Effector memory CD4-positive, alpha-beta T cell (primary cell): ENCODE results near the gene SEC11A.

Source experiments
- DNase-seq, 3 donors: peaks; one replicate each; pipeline ENCODE4 v3.0.0-alpha.2; 2020
- H3K27ac ChIP-seq: 2 replicates; pipeline ENCODE4 v1.7.0; 2013; ENCODE audit warnings: mild to moderate bottlenecking, low read length, moderate library complexity; ENCODE audit not compliant: insufficient read depth, poor library complexity, severe bottlenecking
- H3K27me3 ChIP-seq: replicated peaks from 2 replicates; pipeline ENCODE4 v1.7.0; 2013; ENCODE audit warnings: mild to moderate bottlenecking, low read length; ENCODE audit not compliant: insufficient read depth, control insufficient read depth, poor library complexity, severe bottlenecking
- H3K36me3 ChIP-seq: 2 replicates; pipeline ENCODE4 v1.7.0; 2013; ENCODE audit warnings: mild to moderate bottlenecking, low read length, moderate library complexity; ENCODE audit not compliant: control insufficient read depth, insufficient read depth
- H3K4me1 ChIP-seq: 2 replicates; pipeline ENCODE4 v1.7.0; 2013; ENCODE audit warnings: low read length, mild to moderate bottlenecking; ENCODE audit not compliant: control insufficient read depth, insufficient read depth, poor library complexity, severe bottlenecking
- H3K4me3 ChIP-seq: 2 replicates; pipeline ENCODE4 v1.7.0; 2013; ENCODE audit warnings: low read length, low read depth, mild to moderate bottlenecking; ENCODE audit not compliant: insufficient read depth, poor library complexity, severe bottlenecking
- H3K9me3 ChIP-seq: 2 replicates; pipeline ENCODE4 v1.7.0; 2013; ENCODE audit warnings: mild to moderate bottlenecking, low read length, moderate library complexity; ENCODE audit not compliant: control insufficient read depth

SEC11A gene

GRCh38 chr15:84629033-84629432, 86.9 kb downstream of the SEC11A start:
- H3K27ac ChIP-seq = no peak overlapping the region
- no peaks in the 10 kb centered on the region for H3K27me3 ChIP-seq
- DNase-seq = no peak
- H3K36me3 ChIP-seq = no peaks in the 10 kb centered on the region
- H3K4me1 ChIP-seq = peaks cover 17% of the 10 kb centered on the region
- H3K9me3 ChIP-seq = no peaks in the 10 kb centered on the region
- H3K4me3 ChIP-seq = no peak overlapping the region

GRCh38 chr15:84625123-84625522, 90.8 kb downstream of the SEC11A start:
- Histone ChIP-seq H3K27me3 (no peaks in the 10 kb centered on the region), H3K4me3 (no peak overlapping the region), H3K27ac (no peak overlapping the region), H3K9me3 (peaks cover 17% of the 10 kb centered on the region), H3K4me1 (no peaks in the 10 kb centered on the region), H3K36me3 (peaks cover 14% of the 10 kb centered on the region)
- DNase-seq = no peak

- Histone ChIP-seq H3K36me3 (peaks cover 14% of the 10 kb centered on the region), H3K27ac (no peak overlapping the region), H3K27me3 (no peaks in the 10 kb centered on the region), H3K4me3 (no peak overlapping the region), H3K9me3 (peaks cover 17% of the 10 kb centered on the region), H3K4me1 (no peaks in the 10 kb centered on the region)
- no peak for DNase-seq
Measured at GRCh38 chr15:84624359-84624758, 91.6 kb downstream of the SEC11A start.

DNA sequence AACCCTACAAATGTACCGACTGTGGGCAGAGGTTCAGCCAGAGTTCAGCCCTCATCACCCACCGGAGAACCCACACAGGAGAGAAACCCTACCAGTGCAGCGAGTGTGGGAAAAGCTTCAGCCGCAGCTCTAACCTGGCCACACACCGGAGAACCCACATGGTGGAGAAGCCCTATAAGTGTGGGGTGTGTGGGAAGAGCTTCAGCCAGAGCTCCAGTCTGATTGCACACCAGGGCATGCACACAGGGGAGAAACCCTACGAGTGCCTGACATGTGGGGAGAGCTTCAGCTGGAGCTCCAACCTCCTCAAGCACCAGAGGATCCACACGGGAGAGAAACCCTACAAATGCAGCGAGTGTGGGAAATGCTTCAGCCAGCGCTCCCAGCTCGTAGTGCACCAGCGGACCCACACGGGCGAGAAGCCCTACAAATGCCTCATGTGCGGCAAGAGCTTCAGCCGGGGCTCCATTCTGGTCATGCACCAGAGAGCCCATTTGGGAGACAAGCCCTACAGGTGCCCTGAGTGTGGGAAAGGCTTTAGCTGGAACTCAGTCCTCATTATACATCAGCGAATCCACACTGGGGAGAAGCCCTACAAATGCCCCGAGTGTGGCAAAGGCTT, 94.5 kb downstream of the SEC11A start:
- peaks cover 14% of the 10 kb centered on the region for H3K36me3 ChIP-seq
- no peaks in the 10 kb centered on the region for H3K4me1 ChIP-seq
- DNase-seq = no peak
- H3K9me3 ChIP-seq = peaks cover 17% of the 10 kb centered on the region
- no peak overlapping the region for H3K4me3 ChIP-seq
- H3K27me3 ChIP-seq = no peaks in the 10 kb centered on the region
- H3K27ac ChIP-seq = no peak overlapping the region

DNA sequence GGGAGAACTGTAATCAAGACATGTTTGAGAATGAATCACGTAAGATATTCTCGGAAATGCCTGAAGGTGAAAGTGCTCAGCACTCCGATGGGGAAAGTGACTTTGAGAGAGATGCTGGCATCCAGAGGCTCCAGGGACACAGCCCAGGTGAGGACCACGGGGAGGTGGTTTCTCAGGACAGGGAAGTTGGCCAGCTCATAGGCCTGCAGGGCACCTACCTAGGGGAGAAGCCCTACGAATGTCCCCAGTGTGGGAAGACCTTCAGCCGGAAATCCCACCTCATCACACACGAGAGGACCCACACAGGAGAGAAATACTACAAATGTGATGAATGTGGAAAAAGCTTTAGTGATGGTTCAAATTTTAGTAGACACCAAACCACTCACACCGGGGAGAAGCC, 95.3 kb downstream of the SEC11A start:
- H3K4me3 ChIP-seq = no peak overlapping the region
- DNase-seq = no peak

More for the DNA sequence above, 95.3 kb downstream of the SEC11A start:
- no peak overlapping the region for H3K27ac ChIP-seq
- H3K27me3 ChIP-seq = no peaks in the 10 kb centered on the region
- H3K9me3 ChIP-seq = peaks cover 17% of the 10 kb centered on the region
- peaks cover 14% of the 10 kb centered on the region for H3K36me3 ChIP-seq
- no peaks in the 10 kb centered on the region for H3K4me1 ChIP-seq
